ENCODE results near the gene ZNF780B. TPM values are rescaled to one million over a fixed set of nuclear protein-coding genes. Genes with fewer than 3 reads are reported as not detected.
A peak's percentile ranks its signal among the peaks of the same experiment; 100 is the strongest.
"Not testable (repeated sequence)": the region's sequence is repeated elsewhere in the genome, so short reads cannot be mapped to it uniquely, and the experiment has no call there.

Gene ZNF780B
- total RNA-seq, 1 donor from 2014 or later: 7.8 TPM

- DNase-seq (ENCODE audit: low read depth): not testable (repeated sequence)
These were observed 14.3 kb downstream of the ZNF780B start for GRCh38 chr19:40041718-40042117.

GRCh38 chr19:40038047-40038446 lies 18.0 kb downstream of the ZNF780B start:
- not testable (repeated sequence) for DNase-seq (ENCODE audit: low read depth)

GRCh38 chr19:40035996-40036395 lies 20.0 kb downstream of the ZNF780B start:
- no peak for DNase-seq (ENCODE audit: low read depth)

- no peak for DNase-seq (ENCODE audit: low read depth)
These were observed 22.0 kb downstream of the ZNF780B start for GRCh38 chr19:40033989-40034560.

- DNase-seq (ENCODE audit: low read depth): no peak
These were observed 29.4 kb downstream of the ZNF780B start for GRCh38 chr19:40026597-40026970.

GRCh38 chr19:40025938-40026596 lies 30.0 kb downstream of the ZNF780B start:
- no peak for DNase-seq (ENCODE audit: low read depth)

- DNase-seq (ENCODE audit: low read depth): no peak
These were observed 32.1 kb downstream of the ZNF780B start for GRCh38 chr19:40023969-40024368.

- DNase-seq (ENCODE audit: low read depth): no peak
These were observed 42.0 kb downstream of the ZNF780B start for GRCh38 chr19:40013991-40014390.

- no peak for DNase-seq (ENCODE audit: low read depth)
These were observed 46.4 kb downstream of the ZNF780B start for GRCh38 chr19:40009674-40010073.

- DNase-seq (ENCODE audit: low read depth): peak; percentile 80
These were observed 49.7 kb downstream of the ZNF780B start for GRCh38 chr19:40006273-40006691.

- peak; percentile 14 for DNase-seq (ENCODE audit: low read depth)
These were observed 50.2 kb downstream of the ZNF780B start for GRCh38 chr19:40005691-40006272.

- DNase-seq (ENCODE audit: low read depth): peak; percentile 13
These were observed 57.5 kb downstream of the ZNF780B start for GRCh38 chr19:39998501-39998900.

- no peak for DNase-seq (ENCODE audit: low read depth)
These were observed 58.3 kb downstream of the ZNF780B start for GRCh38 chr19:39997638-39998216.

- DNase-seq (ENCODE audit: low read depth): peak; percentile 91
These were observed 59.0 kb downstream of the ZNF780B start, which contains the start of gene ZNF546 for GRCh38 chr19:39996811-39997637. TSS of gene ZNF546 (plus strand) at chr19:39997060. CDS start at chr19:39998327, 1,267 bp downstream.

- peak; percentile 67 for DNase-seq (ENCODE audit: low read depth)
These were observed 59.7 kb downstream of the ZNF780B start for GRCh38 chr19:39996218-39996810.

GRCh38 chr19:39995794-39996193 lies 60.2 kb downstream of the ZNF780B start:
- no peak for DNase-seq (ENCODE audit: low read depth)

GRCh38 chr19:39994361-39994760 lies 61.7 kb downstream of the ZNF780B start:
- DNase-seq (ENCODE audit: low read depth): no peak

- DNase-seq (ENCODE audit: low read depth): no peak
These were observed 62.4 kb downstream of the ZNF780B start for GRCh38 chr19:39993605-39994004.

GRCh38 chr19:39987596-39987995 lies 68.4 kb downstream of the ZNF780B start:
- DNase-seq (ENCODE audit: low read depth): no peak

GRCh38 chr19:39987167-39987566 lies 68.9 kb downstream of the ZNF780B start:
- DNase-seq (ENCODE audit: low read depth): no peak

- no peak for DNase-seq (ENCODE audit: low read depth)
These were observed 69.4 kb downstream of the ZNF780B start for GRCh38 chr19:39986643-39987042.
